GM18505 (cell line): Measurements from ENCODE around the gene WDHD1.
"Not testable (repeated sequence)": the region's sequence is repeated elsewhere in the genome, so short reads cannot be mapped to it uniquely, and the experiment has no call there.

Experiments used
- ATAC-seq: cut with Tn5 transposase; IDR thresholded peaks from one replicate; pipeline ENCODE4 v1.9.1; 2021; ENCODE audit not compliant: unreplicated experiment
- POLR2A ChIP-seq: IDR thresholded peaks from 4 replicates; pipeline ENCODE4 v1.6.1; 2011; ENCODE audit warnings: borderline replicate concordance; ENCODE audit not compliant: insufficient read depth, insufficient read length; ENCODE audit errors: extremely low read depth

WDHD1 gene

DNA sequence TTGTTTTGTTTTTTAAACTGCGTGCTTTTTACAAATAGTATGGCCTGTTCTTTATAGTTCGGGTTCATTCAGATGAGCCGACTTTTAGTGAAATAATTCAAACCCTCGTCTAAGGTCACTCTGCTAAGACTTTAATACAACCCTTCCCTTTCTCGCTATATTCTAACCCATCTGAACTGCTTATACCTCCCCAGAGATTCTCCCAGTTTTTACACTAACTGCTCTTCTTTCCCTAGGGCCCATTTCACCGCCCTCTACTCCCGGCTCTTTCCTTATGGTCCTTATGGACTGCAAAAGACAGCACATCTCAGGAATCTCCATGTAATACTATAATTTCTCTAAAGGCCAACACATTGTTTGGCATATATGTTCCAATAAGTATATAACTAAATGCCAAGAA, 26.6 kb upstream of the WDHD1 start:
- TF ChIP-seq POLR2A, result no peak

DNA sequence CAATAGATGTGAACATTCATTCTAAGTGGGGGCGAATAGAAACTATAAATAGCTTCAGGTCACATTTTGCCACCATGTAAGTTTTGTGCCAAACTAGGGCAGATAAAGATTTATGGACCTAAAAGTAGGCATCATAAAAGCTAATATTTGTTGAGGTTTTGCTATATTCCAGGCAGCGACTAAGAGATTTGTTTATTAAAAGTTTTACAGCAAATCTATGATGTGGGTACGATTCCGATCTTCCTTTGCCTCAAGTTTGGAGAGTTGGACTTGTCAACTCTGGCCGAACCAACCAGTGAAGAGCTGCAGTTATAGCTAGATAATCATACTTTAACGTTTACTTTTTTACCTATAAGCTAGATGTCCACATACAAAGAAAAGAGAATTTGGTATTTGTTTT, 26.1 kb upstream of the WDHD1 start:
- no peak for TF ChIP-seq POLR2A
- ATAC-seq, result no peak

More for the DNA sequence above, 26.6 kb upstream of the WDHD1 start:
- ATAC-seq, result no peak

DNA sequence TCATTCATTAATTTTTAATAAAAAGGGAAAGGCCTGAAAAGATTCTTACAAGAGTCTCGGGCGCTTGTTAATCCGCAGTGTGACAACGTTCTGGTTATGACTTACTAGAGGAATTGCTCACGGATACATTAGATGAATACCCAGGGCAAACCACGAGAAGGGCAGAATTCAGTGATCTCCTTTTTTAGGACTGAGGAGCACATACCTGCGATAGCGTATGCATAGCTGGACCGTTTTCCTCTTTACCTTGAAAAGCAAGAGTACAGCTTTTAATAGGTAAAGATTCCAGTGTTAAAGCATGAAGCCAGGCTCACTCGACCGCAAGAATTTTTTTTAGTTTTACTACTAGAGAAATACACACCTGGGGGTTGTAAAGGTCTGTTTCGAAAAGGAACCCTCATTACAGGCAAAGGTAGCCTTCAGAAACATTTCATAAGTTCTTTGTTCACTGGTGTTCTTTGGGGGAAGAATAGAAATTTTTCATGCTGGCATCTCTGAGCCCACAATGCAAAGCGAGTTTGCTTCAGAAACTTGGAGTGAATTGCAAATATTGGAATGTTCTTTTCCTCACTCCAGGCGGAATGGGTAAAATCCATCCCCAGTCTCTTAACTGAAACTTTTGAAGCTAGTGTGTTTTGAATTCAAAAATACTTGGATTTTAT, 25.5 kb upstream of the WDHD1 start:
- no peak for TF ChIP-seq POLR2A
- ATAC-seq, result peak; percentile 4

DNA sequence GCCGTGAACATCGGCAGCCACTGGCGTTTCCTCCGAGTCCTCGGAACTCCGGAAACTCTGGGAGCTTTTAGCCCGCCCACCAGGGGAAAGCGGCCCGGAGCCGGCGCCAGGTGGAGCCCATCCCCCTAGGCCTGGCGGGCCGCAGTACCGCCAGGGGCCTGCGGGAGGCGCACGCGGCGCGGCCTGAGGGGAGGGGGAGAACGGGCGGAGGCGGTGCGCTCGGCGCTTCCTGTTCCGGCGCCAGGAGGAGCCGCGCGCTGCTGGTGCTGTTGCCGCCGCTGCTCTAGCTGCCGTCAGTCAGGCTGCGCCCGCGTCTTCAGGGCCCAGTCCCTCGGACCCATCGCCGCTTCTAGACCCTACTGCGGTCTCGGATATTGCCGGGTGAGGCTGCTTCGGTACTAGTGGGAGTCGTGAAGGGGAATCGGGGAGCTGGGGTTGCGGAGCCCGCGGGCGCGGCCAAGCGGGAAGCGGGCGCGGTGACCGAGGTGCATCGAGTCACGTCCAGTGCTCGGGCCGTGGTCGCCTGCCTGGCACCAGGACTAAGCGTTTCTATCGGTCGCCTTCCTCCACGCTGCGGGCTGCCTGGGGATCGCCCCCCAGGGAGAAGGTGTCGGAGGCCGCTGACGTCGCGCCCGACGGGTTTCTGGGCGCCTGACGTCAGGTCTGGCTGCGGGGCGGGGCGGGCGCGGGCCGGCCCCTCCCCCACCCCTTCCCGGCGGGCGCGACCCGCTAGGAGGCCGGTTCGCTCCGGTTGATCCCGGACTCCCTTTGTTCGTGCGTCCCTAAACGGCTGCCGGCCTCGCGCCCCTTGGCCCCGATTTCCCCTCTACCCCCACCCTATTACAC, 24.7 kb upstream of the WDHD1 start, which contains the start of gene MAPK1IP1L:
MAPK1IP1L (plus strand) TSS at position 225 of the 846 bp plus-strand sequence. CDS start 10,037 bp downstream, outside the sequence.
- ATAC-seq, result peak; percentile 92
- peak; percentile 99 for TF ChIP-seq POLR2A

DNA sequence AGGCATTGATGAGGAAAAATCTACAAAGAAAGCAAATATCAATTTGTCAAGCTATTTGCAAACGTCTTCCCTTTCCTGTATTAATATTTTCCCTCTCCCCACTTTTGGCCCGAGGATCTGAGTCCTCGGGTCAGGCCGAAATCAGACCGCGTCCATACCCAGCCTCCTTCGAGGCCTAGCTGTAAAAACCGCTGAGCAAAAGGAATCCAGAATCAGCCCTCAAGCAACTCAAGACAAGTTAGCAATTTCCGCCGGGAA, 24.2 kb upstream of the WDHD1 start:
- TF ChIP-seq POLR2A, result no peak
- ATAC-seq, result peak; percentile 30

DNA sequence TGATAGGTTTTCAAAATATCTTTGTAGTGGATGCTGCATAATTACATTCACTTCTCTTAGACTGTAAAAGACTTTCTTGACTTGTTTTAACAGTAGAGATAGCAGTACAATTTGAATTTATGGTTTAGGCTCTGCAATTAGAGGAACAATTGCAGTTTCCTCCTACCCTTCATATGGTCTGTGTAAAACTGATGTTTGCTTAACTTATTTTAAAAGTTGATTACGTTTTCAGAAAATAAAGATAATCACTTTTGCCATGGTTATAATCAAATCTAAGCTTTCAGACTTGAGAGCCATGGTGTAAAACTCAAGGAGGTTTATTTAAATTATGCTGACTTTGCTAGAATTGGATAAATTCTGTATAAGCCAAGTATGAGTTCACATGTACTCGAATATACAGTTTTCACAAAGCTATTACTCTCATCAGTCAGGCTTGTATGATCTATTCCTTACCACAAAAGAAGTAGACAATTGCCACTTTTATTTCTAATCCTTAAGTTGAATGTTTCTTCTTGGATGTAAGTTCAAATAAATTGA, 22.1 kb upstream of the WDHD1 start:
- no peak for TF ChIP-seq POLR2A
- ATAC-seq, result no peak

DNA sequence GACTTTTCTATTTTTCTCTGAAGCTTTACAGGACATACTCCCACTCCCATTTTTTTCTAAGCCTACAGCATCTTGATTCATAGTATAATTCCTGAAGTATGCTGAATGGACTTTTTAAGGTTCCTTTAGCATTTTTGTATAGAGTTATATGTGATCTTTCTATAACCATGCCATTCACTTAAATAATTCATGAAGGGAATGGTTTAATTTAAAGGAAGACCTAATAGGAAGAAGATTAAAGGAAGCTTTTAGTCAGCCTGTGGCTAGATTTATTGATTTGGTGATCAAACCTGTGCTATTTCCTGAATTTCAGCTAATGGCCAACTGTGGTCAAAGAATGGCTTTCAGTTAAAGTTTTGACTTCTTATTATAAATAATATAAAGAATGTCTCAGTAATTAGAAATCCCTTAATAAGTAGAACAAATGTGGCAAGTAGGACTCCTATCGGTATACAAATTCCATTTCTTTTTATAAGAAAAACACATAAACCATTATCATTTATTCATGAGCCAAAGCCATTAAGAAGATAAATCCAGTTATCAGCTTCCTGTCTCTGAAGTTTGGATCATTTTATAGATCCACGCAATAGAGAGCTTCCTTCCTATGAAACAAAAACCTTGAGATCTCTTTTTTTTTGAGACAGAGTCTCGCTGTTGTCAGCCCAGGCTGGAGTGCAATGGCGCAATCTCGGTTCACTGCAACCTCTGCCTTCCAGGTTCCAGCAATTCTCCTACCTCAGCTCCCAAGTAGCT, 20.6 kb upstream of the WDHD1 start:
- no peak for TF ChIP-seq POLR2A
- ATAC-seq, result no peak

DNA sequence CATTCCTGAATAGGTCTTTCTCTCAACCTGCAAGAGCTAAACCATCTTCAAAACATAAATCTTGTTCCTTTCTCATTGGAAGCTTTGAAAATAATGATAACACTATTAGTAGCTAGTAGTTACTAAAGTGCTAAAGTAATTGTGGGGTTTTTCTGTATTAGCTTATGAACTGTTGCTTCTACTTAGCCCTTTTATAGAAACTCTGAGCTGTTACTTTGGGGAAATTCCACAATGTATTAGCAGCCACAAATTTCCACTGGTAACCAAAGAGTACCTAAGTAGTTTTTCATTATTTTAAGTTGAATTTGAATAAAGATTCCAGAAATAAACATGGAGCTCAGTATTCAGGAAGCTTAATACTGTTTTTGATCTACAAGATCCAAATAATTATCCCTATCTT, 18.2 kb upstream of the WDHD1 start:
- ATAC-seq, result no peak
- TF ChIP-seq POLR2A, result no peak

DNA sequence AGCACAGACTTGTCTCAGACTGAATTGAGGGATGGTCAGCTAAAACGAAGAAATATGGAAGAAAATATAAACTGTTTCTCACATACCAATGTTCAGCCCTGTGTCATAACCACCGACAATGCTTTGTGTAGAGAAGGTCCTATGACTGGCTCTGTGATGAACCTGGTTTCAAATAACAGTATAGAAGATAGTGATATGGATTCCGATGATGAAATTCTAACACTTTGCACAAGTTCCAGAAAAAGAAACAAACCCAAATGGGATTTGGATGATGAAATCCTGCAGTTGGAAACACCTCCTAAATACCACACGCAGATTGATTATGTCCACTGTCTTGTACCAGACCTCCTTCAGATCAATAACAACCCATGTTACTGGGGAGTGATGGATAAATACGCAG, 16.6 kb upstream of the WDHD1 start:
- no peak for ATAC-seq
- TF ChIP-seq POLR2A, result no peak

DNA sequence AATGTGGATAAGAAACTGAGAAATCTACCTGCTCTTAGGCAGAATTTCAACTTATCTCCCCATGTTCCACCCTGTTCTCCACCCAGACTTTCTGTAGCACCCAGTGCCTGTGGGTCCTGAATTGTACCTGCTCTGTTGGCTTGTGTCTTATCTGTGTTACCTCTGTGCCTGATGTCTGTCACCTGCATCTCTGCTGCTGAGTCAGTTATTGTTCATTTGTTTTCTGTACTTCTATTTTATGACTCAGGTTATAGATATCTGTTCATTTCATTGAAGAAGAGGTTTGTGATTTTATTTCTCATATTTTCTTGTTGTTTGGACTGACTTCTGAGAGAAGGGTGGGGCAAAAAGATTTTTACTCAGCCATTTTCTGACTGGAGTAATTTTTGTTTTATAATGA, 11.8 kb upstream of the WDHD1 start:
- ATAC-seq, result no peak
- TF ChIP-seq POLR2A, result no peak

DNA sequence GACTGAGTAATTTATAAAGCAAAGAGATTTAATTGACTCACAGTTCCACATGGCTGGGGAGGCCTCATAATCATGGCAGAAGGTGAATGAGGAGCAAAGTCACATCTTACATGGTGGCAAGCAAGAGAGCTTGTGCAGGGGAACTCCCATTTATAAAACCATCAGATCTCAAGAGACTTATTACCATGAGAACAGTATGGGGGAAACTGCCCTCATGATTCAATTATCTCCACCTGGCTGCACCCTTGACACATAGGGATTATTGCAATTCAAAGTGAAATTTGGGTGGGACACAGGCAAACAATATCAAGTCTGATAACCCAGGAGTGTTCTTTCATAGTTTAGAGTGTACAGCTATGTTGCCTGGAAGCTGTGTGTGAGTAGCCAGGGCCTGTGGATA, 11.1 kb upstream of the WDHD1 start:
- not testable (repeated sequence) for ATAC-seq

DNA sequence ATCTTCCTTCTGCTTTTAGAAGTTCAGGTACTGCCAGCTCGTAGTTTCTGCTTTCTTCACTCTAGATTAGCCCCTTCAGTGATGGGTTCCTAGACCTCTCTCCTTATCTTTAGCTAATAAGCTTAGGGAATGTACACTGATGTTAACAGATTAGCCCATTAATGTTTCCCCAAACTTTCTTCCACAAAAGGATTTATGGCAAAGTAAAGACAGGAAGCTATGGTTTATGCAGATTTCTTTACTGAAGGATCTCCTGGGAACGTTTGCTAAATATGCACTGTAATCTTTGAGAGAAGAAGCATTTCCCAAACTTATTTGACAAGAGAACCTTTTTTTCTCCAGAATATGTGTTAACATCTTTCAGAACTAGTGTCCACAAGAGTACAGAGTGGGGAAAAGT, 4.3 kb upstream of the WDHD1 start:
- no peak for ATAC-seq
- no peak for TF ChIP-seq POLR2A

DNA sequence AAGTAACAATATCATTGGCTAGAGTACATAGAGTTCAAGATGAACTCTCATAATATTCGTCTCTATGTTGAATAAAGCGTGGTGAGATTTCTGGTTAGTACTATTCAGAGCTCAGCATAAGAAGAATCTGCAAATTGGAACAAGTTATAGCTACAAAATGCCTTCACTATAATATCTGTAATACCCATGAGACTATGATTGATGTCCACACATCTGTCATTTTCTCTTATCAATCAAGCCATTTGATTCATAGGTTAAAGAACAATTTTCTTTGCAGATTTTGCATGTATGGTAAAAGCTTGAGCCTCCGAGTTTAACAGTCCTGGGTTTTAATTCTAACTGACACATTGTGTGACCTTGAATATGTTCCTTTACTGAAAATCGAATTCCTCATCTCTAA, 1.6 kb upstream of the WDHD1 start:
- no peak for ATAC-seq
- no peak for TF ChIP-seq POLR2A

DNA sequence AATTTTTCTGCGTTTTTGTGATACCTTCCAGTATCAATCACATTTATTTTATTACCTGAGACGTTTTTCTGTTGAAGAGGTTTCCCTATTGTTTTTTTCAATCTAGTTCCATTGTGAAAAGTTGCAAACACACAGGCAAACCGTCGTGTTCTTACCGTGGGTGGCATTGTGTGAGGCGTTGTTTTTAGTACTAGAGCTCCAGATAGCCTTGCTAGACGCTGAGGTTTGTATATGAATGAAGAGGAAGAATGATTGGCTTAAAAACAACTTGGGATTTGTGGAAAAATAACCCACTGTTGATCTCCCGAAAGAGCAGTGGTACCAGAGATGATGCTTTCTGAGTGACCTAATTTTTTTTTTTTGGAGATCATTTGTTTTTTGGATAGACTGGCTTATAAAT, 1.2 kb upstream of the WDHD1 start:
- no peak for ATAC-seq
- TF ChIP-seq POLR2A, result no peak

DNA sequence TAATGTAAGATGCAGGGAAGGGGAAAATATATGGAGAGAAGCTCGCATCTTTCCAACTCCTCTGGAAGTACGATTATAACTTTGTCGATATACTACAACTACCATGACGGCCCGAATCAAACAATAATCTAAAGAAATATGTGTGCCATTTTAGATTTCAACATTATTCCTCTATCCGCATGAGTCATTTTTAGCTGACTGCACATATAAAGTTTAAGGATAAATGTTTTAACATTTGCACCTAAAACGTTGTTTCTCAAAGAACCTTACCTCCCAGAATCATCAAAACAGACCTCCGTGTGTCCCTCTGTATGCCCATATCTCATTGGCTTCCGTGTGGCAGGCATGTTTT, 482 bp downstream of the WDHD1 start:
- no peak for TF ChIP-seq POLR2A
- ATAC-seq, result no peak

DNA sequence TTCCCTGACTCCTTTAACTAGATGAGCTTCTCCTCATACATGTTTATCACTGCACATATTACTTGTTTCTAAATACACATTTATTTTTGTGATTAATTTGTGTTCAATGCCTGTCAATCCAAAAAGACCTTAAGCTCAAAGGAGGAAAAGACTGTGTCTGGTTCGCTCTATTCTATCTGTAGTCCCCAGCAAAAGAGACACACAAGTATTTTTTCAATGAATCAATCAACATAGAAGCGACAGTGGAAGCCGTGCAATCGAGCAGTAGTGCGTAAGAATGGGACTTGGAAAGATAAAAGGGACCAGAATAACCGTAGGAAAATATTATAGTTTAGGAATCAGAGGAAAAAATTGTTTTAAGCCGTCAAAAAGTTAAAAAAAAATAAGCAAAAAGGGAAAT, 951 bp downstream of the WDHD1 start:
- no peak for ATAC-seq
- no peak for TF ChIP-seq POLR2A

DNA sequence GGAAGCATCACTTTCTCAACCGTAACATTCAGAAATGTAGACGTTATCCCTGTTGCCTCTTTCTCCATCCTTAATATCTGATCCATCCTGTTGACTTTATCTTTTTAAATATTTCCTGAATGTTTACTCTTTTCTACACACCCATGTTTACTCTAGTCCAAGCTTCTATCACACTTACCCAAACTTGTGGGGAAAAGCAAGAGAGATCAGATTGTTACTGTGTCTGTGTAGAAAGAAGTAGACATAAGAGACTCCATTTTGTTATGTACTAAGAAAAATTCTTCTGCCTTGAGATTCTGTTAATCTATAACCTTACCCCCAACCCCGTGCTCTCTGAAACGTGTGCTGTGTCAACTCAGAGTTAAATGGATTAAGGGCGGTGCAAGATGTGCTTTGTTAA, 2.5 kb downstream of the WDHD1 start:
- ATAC-seq, result not testable (repeated sequence)
